Upper lobe of left lung (tissue), 4 donors: ENCODE measurements around the gene OPALIN.

ENCODE experiments used
- EP300 ChIP-seq, 4 donors: sonication (generic); formaldehyde crosslinking; IDR thresholded peaks; one replicate each; pipeline ENCODE4 v1.5.1; 2017; ENCODE audit warnings: antibody characterized with exemption in 4 of 4, control low read depth in 2 of 4
- POLR2A ChIP-seq, 4 donors: fragments of 450-650 bp; IDR thresholded peaks; one replicate each; pipeline ENCODE4 v1.5.1; 2016 to 2017; ENCODE audit warnings: antibody characterized with exemption in 4 of 4, mild to moderate bottlenecking in 2 of 4
- POLR2AphosphoS5 ChIP-seq, 2 donors: sonication (generic); formaldehyde crosslinking; IDR thresholded peaks; one replicate each; pipeline ENCODE4 v1.5.1; 2017; ENCODE audit warnings: antibody characterized with exemption in 2 of 2
- TF ChIP-seq, protein P1 (sequence below), 6 experiments: fragments of 450-650 bp in 4 of 6; fragments of 200-600 bp in 2 of 6; sonication (generic) in 2 of 6; IDR thresholded peaks; one replicate each; pipeline ENCODE4 v1.5.1; 2016 to 2019; ENCODE audit warnings: antibody characterized with exemption in 6 of 6

- TF ChIP-seq, protein P1, sequence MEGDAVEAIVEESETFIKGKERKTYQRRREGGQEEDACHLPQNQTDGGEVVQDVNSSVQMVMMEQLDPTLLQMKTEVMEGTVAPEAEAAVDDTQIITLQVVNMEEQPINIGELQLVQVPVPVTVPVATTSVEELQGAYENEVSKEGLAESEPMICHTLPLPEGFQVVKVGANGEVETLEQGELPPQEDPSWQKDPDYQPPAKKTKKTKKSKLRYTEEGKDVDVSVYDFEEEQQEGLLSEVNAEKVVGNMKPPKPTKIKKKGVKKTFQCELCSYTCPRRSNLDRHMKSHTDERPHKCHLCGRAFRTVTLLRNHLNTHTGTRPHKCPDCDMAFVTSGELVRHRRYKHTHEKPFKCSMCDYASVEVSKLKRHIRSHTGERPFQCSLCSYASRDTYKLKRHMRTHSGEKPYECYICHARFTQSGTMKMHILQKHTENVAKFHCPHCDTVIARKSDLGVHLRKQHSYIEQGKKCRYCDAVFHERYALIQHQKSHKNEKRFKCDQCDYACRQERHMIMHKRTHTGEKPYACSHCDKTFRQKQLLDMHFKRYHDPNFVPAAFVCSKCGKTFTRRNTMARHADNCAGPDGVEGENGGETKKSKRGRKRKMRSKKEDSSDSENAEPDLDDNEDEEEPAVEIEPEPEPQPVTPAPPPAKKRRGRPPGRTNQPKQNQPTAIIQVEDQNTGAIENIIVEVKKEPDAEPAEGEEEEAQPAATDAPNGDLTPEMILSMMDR (IDR thresholded peaks at IDR 0.05), result no peak
- TF ChIP-seq POLR2A (IDR thresholded peaks at IDR 0.05) (no peak), POLR2AphosphoS5 (IDR thresholded peaks at IDR 0.05) (no peak), EP300 (IDR thresholded peaks at IDR 0.05) (no peak)
Measured at GRCh38 chr10:96368971-96369370, 10.2 kb upstream of the OPALIN start.
